HG03432 (cell line): Measurements from ENCODE around the gene ASPA.
"Not testable (repeated sequence)": the region's sequence is repeated elsewhere in the genome, so short reads cannot be mapped to it uniquely, and the experiment has no call there.

ENCODE experiments used
- ATAC-seq: cut with Tn5 transposase; IDR thresholded peaks from one replicate; pipeline ENCODE4 v1.9.1; 2021; ENCODE audit warnings: mild to moderate bottlenecking, moderate library complexity; ENCODE audit not compliant: unreplicated experiment

ASPA gene

DNA sequence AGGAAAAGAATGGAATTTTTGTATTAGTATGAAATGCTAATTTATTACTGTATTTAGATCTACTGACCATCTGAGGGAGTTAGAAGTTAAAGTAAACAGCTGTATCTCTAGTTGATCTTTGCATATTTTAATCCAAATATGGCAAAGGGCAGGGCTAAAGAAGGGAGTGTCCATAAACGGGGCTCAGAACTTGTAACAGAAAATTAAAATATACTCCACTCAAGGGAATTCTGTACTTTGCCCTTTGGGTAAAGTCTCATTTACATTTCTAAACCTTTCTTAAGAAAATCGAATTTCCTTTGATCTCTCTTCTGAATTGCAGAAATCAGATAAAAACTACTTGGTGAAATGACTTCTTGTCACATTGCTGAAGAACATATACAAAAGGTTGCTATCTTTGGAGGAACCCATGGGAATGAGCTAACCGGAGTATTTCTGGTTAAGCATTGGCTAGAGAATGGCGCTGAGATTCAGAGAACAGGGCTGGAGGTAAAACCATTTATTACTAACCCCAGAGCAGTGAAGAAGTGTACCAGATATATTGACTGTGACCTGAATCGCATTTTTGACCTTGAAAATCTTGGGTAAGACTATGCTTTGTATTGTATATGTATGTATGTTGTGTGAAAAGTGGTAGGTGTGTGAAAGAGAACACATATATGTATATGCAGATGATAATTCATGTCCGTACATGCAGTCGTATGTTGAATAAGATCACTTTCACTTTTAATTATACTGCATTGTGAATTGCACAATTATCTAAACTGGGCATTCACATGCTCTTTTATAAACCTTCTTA is at the start of gene ASPA:
TSS of gene ASPA (plus strand) at position 186 of the 799 bp plus-strand sequence. CDS start at position 349, 163 bp downstream.
- no peak for ATAC-seq

DNA sequence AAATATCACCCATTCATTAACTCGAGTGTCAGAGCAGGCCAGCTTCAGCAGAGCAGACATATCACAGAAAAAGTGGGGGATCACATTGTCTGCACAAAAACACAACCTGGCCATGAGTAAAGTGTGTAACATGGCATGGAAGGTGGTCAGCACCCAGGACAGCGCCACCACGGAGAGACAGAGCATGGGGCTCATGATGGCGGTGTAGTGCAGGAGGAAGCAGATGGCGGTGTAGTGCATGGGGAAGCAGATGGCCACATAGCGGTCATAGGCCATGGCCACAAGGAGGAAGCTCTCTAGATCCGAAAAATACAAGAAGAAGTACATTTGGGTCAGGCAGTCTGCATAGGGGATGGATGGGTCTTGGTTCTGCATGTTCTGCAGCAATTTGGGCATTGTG is 42.6 kb upstream of the ASPA start:
- ATAC-seq: not testable (repeated sequence)

DNA sequence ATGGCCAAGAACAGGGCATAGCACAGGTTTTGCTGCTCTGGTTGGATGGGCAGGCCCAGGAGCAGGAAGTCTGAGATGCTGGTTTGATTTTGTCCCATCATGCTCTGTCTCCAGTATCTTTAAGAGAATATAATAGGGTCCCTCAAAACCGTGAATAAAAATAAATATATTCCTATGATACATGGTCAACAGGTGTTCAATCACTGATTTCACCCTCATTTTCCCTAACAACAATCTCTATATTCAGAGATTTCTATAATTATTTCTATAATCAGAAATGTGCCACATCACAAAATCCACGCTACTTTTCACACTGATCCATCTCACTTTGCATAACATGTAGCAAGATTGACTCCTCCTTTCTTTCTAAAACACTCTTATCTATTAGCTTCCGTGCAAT is 42.1 kb upstream of the ASPA start, which contains the start of gene OR1E2:
TSS of gene OR1E2 (minus strand) at position 101 of the 400 bp plus-strand sequence. CDS start at position 101, 0 bp downstream.
- ATAC-seq: no peak

DNA sequence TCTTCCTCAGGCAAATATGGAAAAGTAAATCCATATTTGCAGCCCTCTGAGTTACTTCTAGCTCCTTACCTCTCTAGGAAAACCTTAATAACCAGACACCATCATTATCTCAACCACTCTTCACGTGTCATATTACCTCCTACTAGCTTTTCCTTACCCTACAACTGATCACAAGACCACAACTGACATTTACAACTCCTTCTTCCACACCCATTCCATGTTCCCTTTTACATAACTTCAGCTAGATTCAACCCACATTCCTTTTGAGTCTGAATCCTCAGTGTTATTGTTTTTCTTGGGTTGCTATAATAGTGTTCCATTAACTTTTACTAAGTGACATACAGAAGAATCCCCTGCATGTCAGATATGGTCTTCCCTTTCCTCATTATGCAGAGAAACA is 37.4 kb upstream of the ASPA start:
- ATAC-seq: no peak

DNA sequence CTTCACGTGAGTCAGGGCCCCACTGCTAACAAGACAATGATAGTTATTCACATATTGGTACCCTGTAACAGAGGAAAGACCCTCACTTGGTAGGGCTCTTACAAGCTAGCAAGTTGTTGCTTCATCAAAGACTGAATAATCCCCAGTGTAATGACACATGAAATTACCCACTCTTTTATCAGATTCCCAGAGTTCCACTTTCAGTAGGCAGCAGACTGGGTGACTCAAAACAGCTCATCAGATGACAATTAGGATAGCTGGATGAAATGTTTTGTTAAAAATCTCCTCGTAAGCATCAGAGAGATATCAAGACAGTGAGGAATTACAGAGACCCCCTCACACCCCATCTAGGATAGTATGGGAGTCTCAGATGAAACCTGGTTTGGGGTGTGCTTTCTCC is 35.3 kb upstream of the ASPA start:
- no peak for ATAC-seq

DNA sequence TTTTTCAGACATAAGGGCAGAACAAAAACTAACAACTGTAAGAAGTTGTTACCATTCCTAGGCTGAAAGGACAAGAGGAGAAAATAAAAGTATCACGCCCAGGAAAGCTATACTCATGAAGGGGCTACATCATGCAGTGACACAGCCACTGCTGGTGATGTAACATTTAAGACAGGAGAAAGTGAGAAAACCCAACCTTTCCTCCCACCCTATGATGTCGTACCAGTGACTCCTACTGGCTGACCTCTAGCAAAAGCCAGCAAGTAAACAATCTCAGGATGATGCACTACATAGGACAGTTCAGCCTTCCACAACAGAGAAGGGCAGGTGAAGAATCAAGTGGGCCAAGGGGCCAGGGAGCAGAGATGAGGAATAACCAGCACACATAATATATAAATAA is 28.2 kb upstream of the ASPA start:
- no peak for ATAC-seq

DNA sequence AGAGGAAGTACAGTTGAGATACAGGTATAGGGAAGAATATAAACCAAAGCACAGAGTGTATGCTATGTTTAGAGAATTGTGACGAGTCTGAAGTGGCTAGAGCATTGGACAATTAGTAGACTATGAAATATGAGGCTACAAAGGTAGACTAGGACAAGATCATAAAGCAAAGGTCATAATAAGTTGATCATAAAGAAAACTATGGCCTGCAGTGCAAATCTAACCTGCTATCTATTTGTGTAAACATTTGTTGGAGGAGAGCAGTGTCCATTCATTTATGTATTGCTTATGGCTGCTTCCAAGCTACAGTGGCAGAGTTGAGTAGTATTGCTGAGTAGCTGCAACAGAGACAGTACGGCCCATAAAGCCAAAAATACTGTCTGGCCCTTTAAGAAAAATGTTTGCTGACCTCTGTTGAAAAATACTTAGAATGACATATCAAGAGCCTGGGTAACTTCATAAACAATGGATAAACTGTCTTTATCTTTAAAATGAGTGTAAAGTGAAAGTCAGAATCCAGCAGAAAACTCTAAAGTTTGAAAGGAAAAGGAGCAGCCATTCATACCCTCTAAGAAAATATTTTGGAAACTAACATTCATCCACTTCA is 27.6 kb upstream of the ASPA start:
- ATAC-seq: no peak

DNA sequence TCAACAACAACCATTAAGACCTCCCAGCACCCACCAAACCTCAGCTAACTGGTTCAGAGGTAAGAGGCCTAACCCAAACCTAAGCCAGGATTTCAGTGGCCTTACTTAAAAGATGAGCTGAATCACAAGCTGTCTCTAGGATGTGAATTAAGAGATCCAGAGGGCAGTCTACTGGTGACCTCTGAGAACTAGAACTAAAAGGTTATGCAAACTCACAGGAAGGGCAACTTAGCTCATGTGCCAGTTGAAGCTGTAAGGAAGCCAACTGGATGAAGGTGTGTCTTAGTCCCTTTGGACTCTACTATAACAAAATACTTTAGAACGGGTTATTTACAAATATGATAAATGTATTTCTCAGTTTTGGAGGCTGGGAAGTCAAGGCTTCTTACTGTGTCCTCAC is 9.4 kb upstream of the ASPA start:
- ATAC-seq: not testable (repeated sequence)

DNA sequence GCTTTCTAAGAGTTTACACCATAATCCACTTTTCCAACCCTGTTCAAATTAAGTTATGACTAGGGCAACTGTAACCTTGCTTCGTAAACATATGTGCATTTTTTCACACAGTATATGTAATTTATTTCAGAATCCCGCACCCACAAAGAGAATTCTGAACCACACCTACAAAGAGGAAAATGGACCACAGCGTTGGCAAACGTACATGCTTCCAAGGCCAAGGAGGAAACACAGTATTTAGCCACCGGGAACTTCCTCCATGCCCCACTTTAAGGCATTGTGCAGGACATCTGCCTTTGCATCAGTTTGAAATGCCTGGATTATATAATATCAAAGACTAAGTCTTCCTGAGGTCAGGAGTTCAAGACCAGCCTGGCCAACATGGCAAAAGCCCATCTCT is 6.3 kb upstream of the ASPA start:
- no peak for ATAC-seq

DNA sequence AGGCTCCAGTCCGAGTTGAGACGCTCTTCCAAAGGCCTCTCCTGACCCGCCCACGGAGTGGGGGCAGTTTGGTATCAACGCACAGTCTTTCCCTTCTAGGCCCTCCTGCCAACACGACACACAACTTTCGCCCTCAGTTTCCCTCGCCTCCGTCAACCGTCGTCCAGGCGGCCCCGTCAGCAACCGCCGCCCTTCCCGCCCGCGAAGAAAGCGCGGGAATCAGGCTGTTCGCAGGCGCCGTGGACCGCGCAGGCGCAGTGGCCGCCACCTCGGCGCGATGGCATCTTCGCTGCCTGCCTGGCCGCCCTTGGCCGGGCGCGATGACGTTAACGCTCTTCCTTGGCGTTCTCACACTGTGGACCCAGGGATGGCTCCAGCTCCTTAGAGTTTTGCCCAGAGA is 4.2 kb upstream of the ASPA start, which contains the start of gene SPATA22:
TSS of gene SPATA22 (minus strand) at position 221 of the 400 bp plus-strand sequence. CDS start 2,494 bp downstream, outside the sequence.
- no peak for ATAC-seq

DNA sequence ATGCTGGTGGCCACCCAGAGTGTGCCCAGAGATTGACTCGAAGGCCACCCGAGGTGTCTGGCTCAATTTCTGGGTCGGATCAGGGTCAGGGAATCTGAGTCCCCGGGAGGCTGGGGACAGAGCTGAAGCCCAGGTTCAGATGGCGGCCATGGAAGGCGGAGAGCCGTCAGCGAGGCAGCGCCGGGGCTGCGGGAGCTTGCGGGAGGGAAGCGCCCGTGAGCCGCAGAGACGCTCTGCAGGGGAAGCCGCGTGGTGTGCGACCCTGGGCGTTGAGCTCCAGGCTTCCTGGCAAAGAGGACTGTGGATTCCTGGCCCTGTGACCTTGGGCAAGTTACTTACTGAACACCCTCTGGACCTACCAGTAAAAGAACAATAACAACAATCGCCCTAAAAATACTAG is 3.7 kb upstream of the ASPA start:
- ATAC-seq: no peak

DNA sequence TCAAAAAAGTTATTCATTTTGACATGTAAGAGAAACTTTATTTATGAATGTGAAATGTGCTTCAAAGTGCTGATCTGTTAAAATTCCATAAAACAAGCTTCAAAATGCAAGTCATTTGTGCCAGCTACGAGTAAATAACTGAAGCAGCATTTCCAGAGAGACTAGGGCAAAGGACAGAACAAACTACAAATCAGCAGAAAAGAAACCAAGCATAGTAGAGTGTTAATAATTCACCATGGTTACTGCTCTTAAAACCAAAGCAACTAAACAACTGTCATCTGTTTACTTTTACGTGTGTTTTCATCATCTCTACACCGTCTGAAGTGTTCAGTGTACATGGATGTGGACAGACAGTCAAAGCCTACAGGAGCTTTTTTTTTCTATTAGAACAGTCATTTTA is 1.6 kb upstream of the ASPA start:
- no peak for ATAC-seq

DNA sequence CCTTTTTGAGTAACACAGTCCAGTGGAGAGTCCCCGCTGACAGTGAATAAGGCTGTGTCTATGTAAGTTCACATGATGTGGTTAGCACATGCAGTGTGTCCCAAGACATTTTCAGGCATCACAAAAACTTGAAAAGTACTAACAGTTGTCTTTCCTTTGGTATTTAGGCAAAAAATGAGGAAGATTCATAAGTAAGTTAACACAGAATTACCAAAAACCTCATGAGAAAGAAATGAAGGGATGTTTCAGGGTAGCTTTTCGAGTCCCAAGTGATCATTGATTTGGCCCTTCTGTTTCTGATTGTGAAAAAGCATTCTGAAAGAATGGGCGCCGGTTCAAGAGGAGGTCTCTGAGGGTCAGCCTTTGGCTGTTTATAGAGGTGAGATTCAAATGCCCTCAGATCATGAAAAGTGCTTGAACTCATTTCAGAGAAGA is 529 bp upstream of the ASPA start:
- ATAC-seq: no peak

DNA sequence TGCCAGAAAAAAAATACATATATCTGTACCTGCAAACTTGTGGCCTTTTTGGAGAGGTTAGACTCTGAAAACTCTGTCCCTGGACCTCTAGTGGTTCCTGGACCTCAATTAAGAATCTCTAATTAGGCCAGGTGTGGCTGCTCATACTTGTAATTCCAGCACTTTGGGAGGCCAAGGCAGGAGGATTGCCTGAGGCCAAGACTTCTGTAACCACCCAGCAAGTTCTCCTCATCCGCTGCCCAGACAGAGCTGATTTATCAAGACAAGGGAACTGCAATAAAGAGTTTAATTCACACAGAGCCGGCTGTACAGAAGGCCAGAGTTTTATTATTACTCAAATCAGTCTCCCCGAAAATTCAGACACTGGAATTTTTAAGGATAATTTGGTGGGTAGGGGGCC is 4.2 kb downstream of the ASPA start:
- ATAC-seq: no peak

DNA sequence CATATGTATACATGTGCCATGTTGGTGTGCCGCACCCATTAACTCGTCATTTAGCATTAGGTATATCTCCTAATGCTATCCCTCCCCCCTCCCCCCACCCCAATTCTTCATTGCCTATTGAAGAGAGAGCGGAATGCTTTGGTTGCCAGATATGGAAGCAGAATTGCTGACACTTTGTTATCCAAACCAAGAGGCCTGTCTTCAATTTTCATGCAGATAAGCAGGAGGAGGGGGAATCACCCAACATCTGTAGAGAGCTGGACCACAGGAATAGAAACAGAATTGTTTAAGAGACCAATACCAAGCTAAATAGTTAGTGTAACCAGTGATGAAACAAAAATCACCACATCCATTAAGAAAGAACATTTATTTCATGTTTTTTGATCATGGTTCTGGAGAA is 7.1 kb downstream of the ASPA start:
- ATAC-seq: no peak

DNA sequence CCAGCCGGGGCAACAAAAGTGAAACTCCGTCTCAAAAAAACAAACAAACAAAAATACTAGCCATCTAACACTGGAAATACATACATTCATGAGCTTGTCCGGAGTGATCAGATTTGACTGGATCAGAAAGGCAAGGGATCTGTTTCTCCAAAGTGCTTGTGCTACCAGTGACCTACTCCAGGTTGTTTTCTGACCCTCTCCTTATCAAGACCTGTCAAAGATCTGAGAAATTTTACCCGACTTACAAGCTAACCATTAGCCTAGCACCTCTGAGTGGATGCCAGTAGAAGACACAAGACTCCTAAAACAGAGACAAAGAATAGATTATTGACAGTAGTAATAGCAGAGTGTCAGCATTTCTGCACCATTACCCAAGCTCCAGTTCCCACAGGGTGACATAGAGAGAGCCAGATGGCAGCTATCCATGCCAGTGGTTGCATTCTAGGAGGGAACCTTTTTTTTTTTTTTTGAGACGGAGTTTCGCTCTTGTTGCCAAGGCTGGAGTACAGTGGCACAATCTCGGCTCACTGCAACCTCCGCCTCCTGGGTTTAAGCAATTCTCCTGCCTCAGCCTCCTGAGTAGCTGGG is 9.8 kb downstream of the ASPA start:
- ATAC-seq: no peak

DNA sequence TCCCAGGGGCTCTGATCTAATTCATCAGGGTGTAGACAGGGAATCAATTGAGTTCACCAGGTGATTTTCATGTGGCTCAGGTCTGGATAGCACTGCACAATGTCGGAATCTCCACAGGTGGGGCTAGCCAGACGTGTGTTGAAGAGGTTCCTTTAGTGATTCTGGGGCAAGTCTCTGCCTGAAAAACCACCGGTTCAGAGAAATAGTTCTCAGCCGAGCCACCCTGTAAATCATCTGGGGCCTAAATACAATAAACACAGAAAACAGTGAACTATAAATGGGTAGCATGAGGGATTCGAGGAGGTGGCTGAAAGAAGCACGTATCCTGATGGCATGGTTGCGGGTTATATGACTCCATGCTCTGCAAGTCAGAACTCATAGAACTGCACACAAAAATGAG is 21.3 kb downstream of the ASPA start:
- ATAC-seq: no peak

DNA sequence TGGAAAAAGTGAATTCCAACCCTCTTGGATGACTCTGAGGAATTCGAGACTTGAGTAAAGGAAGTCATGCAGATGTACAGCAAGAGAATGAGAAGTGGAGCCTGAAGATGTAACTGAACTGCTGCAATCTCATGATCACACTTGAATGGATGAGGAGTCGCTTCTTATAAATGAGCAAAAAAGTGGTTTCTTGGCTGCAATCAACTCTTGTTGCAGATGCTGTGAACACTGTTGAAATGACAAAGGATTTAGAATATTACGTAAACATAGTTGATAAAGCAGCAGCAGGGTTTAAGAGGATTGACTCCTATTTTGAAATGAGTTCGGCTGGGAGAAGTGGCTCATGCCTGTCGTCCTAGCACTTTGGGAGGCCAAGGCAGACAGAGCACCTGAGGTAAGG is 25.5 kb downstream of the ASPA start:
- ATAC-seq: no peak

DNA sequence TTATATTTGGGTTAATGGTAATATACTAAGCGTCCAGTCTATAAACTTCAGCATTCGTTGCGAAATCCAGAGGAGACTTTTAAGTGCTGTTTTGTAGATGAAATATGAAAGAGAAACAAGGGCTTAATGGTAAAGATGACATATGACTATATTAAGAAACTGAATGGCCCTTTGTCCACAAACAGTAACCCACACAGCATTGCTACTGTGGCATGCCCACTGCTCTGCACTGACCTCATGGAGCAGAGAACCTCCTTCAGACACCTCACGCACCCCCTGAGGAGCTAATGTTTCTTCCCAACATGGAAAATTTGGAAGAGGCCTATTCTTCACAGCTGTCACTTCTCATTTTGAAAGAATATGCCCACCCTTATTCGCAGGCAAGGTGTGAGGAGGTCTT is 26.7 kb downstream of the ASPA start:
- ATAC-seq: no peak

DNA sequence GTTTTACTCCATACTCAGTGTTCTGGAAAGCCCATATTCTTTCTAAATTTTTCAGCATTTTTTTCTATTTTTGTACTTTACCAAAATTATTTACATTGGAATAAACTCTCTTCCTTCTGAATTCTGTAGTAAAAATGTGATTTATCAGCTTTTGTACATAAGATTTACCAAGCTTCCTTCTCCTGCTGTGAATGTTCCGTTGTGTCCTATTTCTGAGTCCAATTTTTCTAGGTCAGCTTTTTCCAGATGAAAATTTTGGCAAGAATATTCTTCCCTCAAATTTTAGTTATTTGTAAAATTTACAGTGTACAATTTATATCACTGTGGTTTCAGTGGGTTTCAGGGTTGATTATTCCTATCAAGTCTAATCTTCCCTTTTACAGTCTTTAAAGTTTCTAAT is 27.5 kb downstream of the ASPA start:
- no peak for ATAC-seq

DNA sequence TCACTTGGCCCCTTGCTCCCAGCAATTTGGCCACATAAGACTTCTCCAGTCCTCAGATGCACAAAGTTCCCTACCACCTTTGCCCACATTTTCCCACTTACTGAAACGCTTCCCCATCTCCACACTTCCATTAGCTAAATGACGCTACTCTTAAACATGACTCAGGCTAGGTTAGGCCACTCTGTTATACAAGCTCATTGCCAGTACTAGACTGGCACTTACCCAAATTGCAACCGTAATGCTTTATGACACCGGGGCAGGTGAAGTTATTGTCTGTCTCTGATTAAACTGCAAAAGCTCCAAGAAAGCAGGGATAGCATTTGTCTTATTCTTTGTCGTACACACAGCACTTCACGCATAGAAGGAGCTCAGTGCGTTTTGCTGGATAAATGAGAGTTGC is 29.2 kb downstream of the ASPA start:
- no peak for ATAC-seq

DNA sequence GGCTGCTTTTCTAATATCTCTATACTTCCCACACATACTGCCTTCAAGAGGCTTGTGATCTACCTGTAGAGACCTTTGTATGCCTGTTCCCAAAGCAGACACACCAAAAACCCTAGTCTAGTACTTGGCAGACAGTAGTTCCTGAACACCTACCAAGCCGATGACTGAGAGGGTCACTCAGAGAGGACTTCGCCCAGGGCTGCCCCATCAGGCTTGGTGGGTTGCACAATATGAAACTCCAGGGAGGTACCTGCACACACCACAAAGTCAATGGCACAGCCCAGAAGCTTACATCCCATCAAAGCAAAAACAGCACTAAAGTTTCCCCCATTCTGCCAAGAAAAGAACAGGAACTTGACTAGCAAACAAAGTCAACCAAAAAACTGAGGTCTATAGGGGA is 30.3 kb downstream of the ASPA start:
- no peak for ATAC-seq
